H1 (cell line): ENCODE measurements around the gene BARX1. TPM values are rescaled to one million over a fixed set of nuclear protein-coding genes. Genes with fewer than 3 reads are reported as not detected.
A peak's percentile ranks its signal among the peaks of the same experiment; 100 is the strongest.

Experiments used
- CTCF ChIA-PET: fragments of 300-600 bp; sonication (Branson Sonifier 250); formaldehyde crosslinking; loops from one replicate; lab custom pipeline; 2021; ENCODE audit not compliant: partially characterized antibody; lab: Charles Lee
- POLR2A ChIA-PET: fragments of 300-600 bp; sonication (Branson Sonifier 250); formaldehyde crosslinking; loops from one replicate; lab custom pipeline; 2021; ENCODE audit warnings: inconsistent platforms; ENCODE audit not compliant: partially characterized antibody; lab: Charles Lee
- DNase-seq, 2 experiments: peaks; one replicate each; pipeline versions ENCODE4 v3.0.0 to v3.0.0-alpha.2; 2010 to 2022; ENCODE audit warnings: low spot score in 2 of 2, low read depth in 1 of 2, mixed read lengths in 1 of 2
- FAIRE-seq: peaks from 2 replicates; lab custom pipeline; 2011; peaks lifted over from hg19 to GRCh38; lab: Jason Lieb, UNC
- H2AFZ ChIP-seq: 2 replicates; pipeline ENCODE4 v1.8.1; 2012; ENCODE audit warnings: low read length, inconsistent platforms
- H2AK5ac ChIP-seq: 2 replicates; pipeline ENCODE4 v1.6.1; 2013; ENCODE audit warnings: low read depth, low read length
- H2BK120ac ChIP-seq: replicated peaks from 2 replicates; pipeline ENCODE3; 2013; ENCODE audit warnings: low read depth, low read length, inconsistent platforms
- H2BK12ac ChIP-seq: 2 replicates; pipeline ENCODE4 v1.6.1; 2013; ENCODE audit warnings: low read depth, low read length
- H2BK15ac ChIP-seq: 2 replicates; pipeline ENCODE4 v1.6.1; 2013; ENCODE audit warnings: low read length
- H2BK20ac ChIP-seq: 2 replicates; pipeline ENCODE4 v1.6.1; 2013; ENCODE audit warnings: low read length
- H2BK5ac ChIP-seq: 2 replicates; pipeline ENCODE4 v1.6.1; 2013; ENCODE audit warnings: low read depth, low read length
- H3K14ac ChIP-seq: 2 replicates; pipeline ENCODE4 v1.6.1; 2013; ENCODE audit warnings: inconsistent platforms; ENCODE audit not compliant: insufficient read length
- H3K18ac ChIP-seq: 2 replicates; pipeline ENCODE4 v1.6.1; 2013; ENCODE audit warnings: low read length; ENCODE audit errors: extremely low read depth
- H3K23ac ChIP-seq: 2 replicates; pipeline ENCODE4 v1.6.1; 2013; ENCODE audit warnings: inconsistent platforms; ENCODE audit not compliant: insufficient read length
- H3K23me2 ChIP-seq: 2 replicates; pipeline ENCODE4 v1.6.1; 2013; ENCODE audit warnings: low read depth, low read length
- H3K27ac ChIP-seq: 2 replicates; pipeline ENCODE4 v1.6.1; 2011; ENCODE audit warnings: low read depth, low read length, inconsistent platforms
- H3K27me3 ChIP-seq, 4 experiments: replicated peaks in 1 of 4; 1 replicate in 1 of 4; 2 replicates in 3 of 4; pipeline versions ENCODE4 v1.6.1 to v1.8.1; 2011 to 2013; ENCODE audit warnings: low read length in 3 of 4, mild to moderate bottlenecking in 3 of 4, inconsistent platforms in 2 of 4, mixed read lengths in 2 of 4, moderate library complexity in 1 of 4; ENCODE audit not compliant: control insufficient read depth in 3 of 4, insufficient read depth in 3 of 4; ENCODE audit errors: extremely low read depth in 1 of 4
- H3K36me3 ChIP-seq, 4 experiments: 2 replicates each; pipeline versions ENCODE4 v1.6.1 to v1.8.1; 2011 to 2013; ENCODE audit warnings: mild to moderate bottlenecking in 4 of 4, low read length in 3 of 4, moderate library complexity in 2 of 4, control low read depth in 1 of 4, inconsistent platforms in 1 of 4; ENCODE audit not compliant: insufficient read depth in 4 of 4, control insufficient read depth in 2 of 4
- H3K4ac ChIP-seq: replicated peaks from 2 replicates; pipeline ENCODE3; 2013; ENCODE audit warnings: low read length, low read depth, mixed read lengths, inconsistent platforms; ENCODE audit not compliant: insufficient read length
- H3K4me1 ChIP-seq, 4 experiments: replicated peaks in 1 of 4; 1 replicate in 1 of 4; 2 replicates in 3 of 4; pipeline versions ENCODE4 v1.6.1 to v1.8.1; 2011 to 2013; ENCODE audit warnings: low read length in 3 of 4, inconsistent platforms in 2 of 4, mixed read lengths in 1 of 4; ENCODE audit not compliant: insufficient read depth in 4 of 4, control insufficient read depth in 3 of 4
- H3K4me2 ChIP-seq, 2 experiments: 2 replicates each; pipeline versions ENCODE4 v1.6.1 to v1.8.1; 2011 to 2013; ENCODE audit warnings: low read depth in 2 of 2, low read length in 2 of 2, control low read depth in 1 of 2, inconsistent platforms in 1 of 2, mild to moderate bottlenecking in 1 of 2; ENCODE audit not compliant: insufficient read depth in 1 of 2
- H3K4me3 ChIP-seq, 4 experiments: fragments of 200-600, 300-600 bp in 1 of 4; sonication (generic), shearing (Covaris generic), sonication (Bioruptor Twin) in 1 of 4; 2 replicates each; pipeline versions ENCODE4 v1.5.1 to v1.8.1; 2011 to 2016; ENCODE audit warnings: low read length in 4 of 4, low read depth in 3 of 4, control low read depth in 2 of 4, inconsistent platforms in 2 of 4, mild to moderate bottlenecking in 2 of 4, mixed read lengths in 1 of 4, moderate library complexity in 1 of 4; ENCODE audit not compliant: insufficient read depth in 2 of 4; ENCODE audit errors: extremely low read depth in 1 of 4
- H3K56ac ChIP-seq: replicated peaks from 2 replicates; pipeline ENCODE3; 2013; ENCODE audit warnings: low read depth, mild to moderate bottlenecking, mixed read lengths, low read length, inconsistent platforms; ENCODE audit not compliant: insufficient read length
- H3K79me1 ChIP-seq: 2 replicates; pipeline ENCODE4 v1.6.1; 2013; ENCODE audit warnings: low read depth, low read length, control low read depth
- H3K79me2 ChIP-seq, 2 experiments: 2 replicates each; pipeline versions ENCODE4 v1.6.1 to v1.8.1; 2012 to 2013; ENCODE audit warnings: low read length in 2 of 2, mild to moderate bottlenecking in 2 of 2, inconsistent platforms in 1 of 2; ENCODE audit not compliant: insufficient read depth in 2 of 2, control insufficient read depth in 1 of 2
- H3K9ac ChIP-seq, 4 experiments: replicated peaks in 1 of 4; 1 replicate in 1 of 4; 2 replicates in 3 of 4; pipeline versions ENCODE4 v1.6.1 to v1.8.1; 2011 to 2013; ENCODE audit warnings: low read depth in 3 of 4, low read length in 3 of 4, control low read depth in 2 of 4, mild to moderate bottlenecking in 2 of 4, moderate library complexity in 2 of 4, inconsistent platforms in 1 of 4; ENCODE audit errors: extremely low read depth in 1 of 4
- H3K9me3 ChIP-seq, 2 experiments: 2 replicates each; pipeline versions ENCODE4 v1.6.1 to v1.8.1; 2012 to 2013; ENCODE audit warnings: mild to moderate bottlenecking in 2 of 2, moderate library complexity in 2 of 2, control low read depth in 1 of 2, inconsistent platforms in 1 of 2, low read depth in 1 of 2, low read length in 1 of 2, mixed read lengths in 1 of 2; ENCODE audit not compliant: insufficient read depth in 2 of 2
- H4K20me1 ChIP-seq, 2 experiments: replicated peaks in 1 of 2; 2 replicates each; pipeline versions ENCODE3 to v1.8.1; 2011 to 2013; ENCODE audit warnings: inconsistent platforms in 2 of 2, low read length in 2 of 2, mild to moderate bottlenecking in 1 of 2; ENCODE audit not compliant: insufficient read depth in 2 of 2, control insufficient read depth in 1 of 2
- H4K5ac ChIP-seq: 2 replicates; pipeline ENCODE4 v1.6.1; 2013; ENCODE audit warnings: low read length, low read depth, mixed read lengths, inconsistent platforms; ENCODE audit not compliant: insufficient read length
- H4K8ac ChIP-seq: 2 replicates; pipeline ENCODE4 v1.8.0; 2013; ENCODE audit warnings: mild to moderate bottlenecking, moderate library complexity, low read length, inconsistent platforms; ENCODE audit not compliant: insufficient read depth; ENCODE audit errors: extremely low read depth
- H4K91ac ChIP-seq: replicated peaks from 2 replicates; pipeline ENCODE3; 2013; ENCODE audit warnings: low read length, mixed read lengths, inconsistent platforms; ENCODE audit not compliant: insufficient read length
- CTBP2 ChIP-seq: IDR thresholded peaks from 2 replicates; pipeline ENCODE4 v1.7.0; 2011; ENCODE audit warnings: borderline replicate concordance, mild to moderate bottlenecking, moderate library complexity, mixed read lengths, low read length; ENCODE audit not compliant: insufficient read depth, insufficient read length
- E2F6 ChIP-seq: IDR thresholded peaks from 2 replicates; pipeline ENCODE4 v1.6.1; 2012; ENCODE audit warnings: inconsistent platforms
- HDAC6 ChIP-seq: IDR thresholded peaks from one replicate; pipeline ENCODE4 v1.7.1; 2012; ENCODE audit warnings: low read depth, mild to moderate bottlenecking, inconsistent platforms, low read length, moderate library complexity
- KDM5A ChIP-seq: fragments of 200-600 bp; IDR thresholded peaks from 2 replicates; pipeline ENCODE4 v1.7.1; 2012; ENCODE audit warnings: mild to moderate bottlenecking, low read length, inconsistent platforms, mixed read lengths
- MAX ChIP-seq: IDR thresholded peaks from 2 replicates; pipeline ENCODE4 v1.6.1; 2012; ENCODE audit warnings: inconsistent platforms
- NANOG ChIP-seq: IDR thresholded peaks from 2 replicates; pipeline ENCODE4 v1.6.1; 2011; ENCODE audit warnings: low read length, low read depth, mild to moderate bottlenecking, inconsistent platforms; ENCODE audit not compliant: insufficient read depth, poor library complexity, severe bottlenecking
- WGBS, 2 experiments: shearing (Covaris generic) in 1 of 2; methylation state at CpG; one replicate each; pipeline versions ENCODE4 v1.1.6 to v1.1.7; 2013 to 2015; ENCODE audit warnings: low lambda C conversion rate in 2 of 2, mixed read lengths in 2 of 2, inconsistent platforms in 1 of 2, low coverage in 1 of 2, missing lambda C conversion rate in 1 of 2; ENCODE audit not compliant: insufficient replicate concordance in 2 of 2, insufficient coverage in 1 of 2, insufficient read length in 1 of 2; ENCODE audit errors: extremely low coverage in 1 of 2, missing lambda C conversion rate in 1 of 2; 5-methylcytosine and 5-hydroxymethylcytosine counted together
- polyA plus RNA-seq, 7 experiments: library from polyadenylated mRNA; depleted of rRNA in 3 of 7; stranded (reverse) in 5 of 7; unstranded in 2 of 7; fragments of >200 nt in 5 of 7; fragments of 200-250 nt in 2 of 7; gene quantifications; 1 replicate in 5 of 7; 2 replicates in 1 of 7; 4 replicates in 1 of 7; pipeline versions ENCODE4 v1.2.1 to v1.2.3, GENCODE V29; 2011 to 2013; ENCODE audit warnings: missing spikeins in 2 of 7, mixed read lengths in 2 of 7
- total RNA-seq: library from RNA; stranded (reverse); fragmentation: NEBNext Ultra II Directional; extraction: Animal tissue kit (Norgen Biotek cat#: 25700); gene quantifications from 2 replicates; pipeline ENCODE4 v1.2.1, GENCODE V29; 2021

BARX1 gene
- total and polyA plus RNA-seq, 2 of the 8 experiments (the other 6 are each of a cell fraction or from before 2014, with no cell fraction given), result 0.79 to 2.6 TPM

- H3K18ac ChIP-seq, result no peak overlapping the region
- H3K9ac ChIP-seq, result no peak overlapping the region
- no peak overlapping the region for H4K5ac ChIP-seq
- H3K36me3 ChIP-seq, result no peaks in the 10 kb centered on the region
- no peak overlapping the region for H2BK5ac ChIP-seq
- no peaks in the 10 kb centered on the region for H3K79me2 ChIP-seq
- no peaks in the 10 kb centered on the region for H3K79me1 ChIP-seq
- no peak overlapping the region for H3K23ac ChIP-seq
- H4K20me1 ChIP-seq, result no peaks in the 10 kb centered on the region
- peaks cover 2 to 12% (median 7%) of the 10 kb centered on the region in 4 experiments; a peak in 6 of 7 replicates for H3K4me1 ChIP-seq
- H3K4me3 ChIP-seq, result no peak overlapping the region
- no peak overlapping the region for H4K91ac ChIP-seq
- peak overlapping the region in 1 of 2 experiments; percentile 29; a peak in 1 of 4 replicates for H3K4me2 ChIP-seq
- H3K56ac ChIP-seq, result no peak overlapping the region
- no peak overlapping the region for H4K8ac ChIP-seq
- H2BK15ac ChIP-seq, result no peak overlapping the region
- no peak overlapping the region for H3K14ac ChIP-seq
- H3K27ac ChIP-seq, result no peak overlapping the region
- H3K23me2 ChIP-seq, result no peaks in the 10 kb centered on the region
- H3K27me3 ChIP-seq, result no peaks in the 10 kb centered on the region; a peak in 1 of 7 replicates
- DNase-seq, result no peak
- H2BK20ac ChIP-seq, result no peak overlapping the region
- H2BK120ac ChIP-seq, result no peak overlapping the region
- FAIRE-seq, result no peak
- ChIA-PET POLR2A (no interaction called here), CTCF (interaction anchor here (0.6 to 8.5 kb wide), 18 partner anchors 9 to 231 kb away, joined by 3 to 46 read pairs (median 4); no protein-coding TSS in a partner anchor)
- H2AFZ ChIP-seq, result no peak overlapping the region
- H2BK12ac ChIP-seq, result no peak overlapping the region
- no peaks in the 10 kb centered on the region for H3K9me3 ChIP-seq
- 81% methylated on average over 27 of the region's 27 CpGs; no CpG with 5 or more reads in 1 of the 2 experiments for WGBS, 2 experiments
- H3K4ac ChIP-seq, result no peak overlapping the region
- no peak for TF ChIP-seq CTBP2
- 0 out of 2 replicates have a peak, but pooled peaks have one; percentile 53 for TF ChIP-seq MAX
- TF ChIP-seq NANOG, result no peak
- TF ChIP-seq KDM5A, result no peak
- TF ChIP-seq HDAC6, result no peak
- TF ChIP-seq E2F6, result peak; percentile 87
- H2AK5ac ChIP-seq, result no peak overlapping the region
These were observed 43.2 kb downstream of the BARX1 start for GRCh38 chr9:93911801-93912554.
